ENCODE measurements around the gene WDR33. TPM values are rescaled to one million over a fixed set of nuclear protein-coding genes. Genes with fewer than 3 reads are reported as not detected.

Gene WDR33
- total RNA-seq, 2 donors from 2014 or later, result 41.8 to 48.6 TPM

- DNase-seq (ENCODE audit: low spot score), result no peak
- intact Hi-C loops (cut with DNase I), result no loop called here
These were observed 107.7 kb downstream of the WDR33 start for GRCh38 chr2:127703282-127703681.

- intact Hi-C loops (cut with DNase I), result no loop called here
- DNase-seq (ENCODE audit: low spot score), result no peak
These were observed 108.5 kb downstream of the WDR33 start for GRCh38 chr2:127702395-127703009.

GRCh38 chr2:127701651-127702394, 109.1 kb downstream of the WDR33 start:
- intact Hi-C loops (cut with DNase I), result no loop called here
- DNase-seq (ENCODE audit: low spot score), result peak; percentile 93

GRCh38 chr2:127701193-127701650, 109.7 kb downstream of the WDR33 start, which contains the start of gene SFT2D3:
Gene SFT2D3 (plus strand): TSS chr2:127701497. CDS start chr2:127701529, 32 bp downstream.
- intact Hi-C loops (cut with DNase I), result no loop called here
- peak; percentile 98 for DNase-seq (ENCODE audit: low spot score)

GRCh38 chr2:127700527-127701192, 110.3 kb downstream of the WDR33 start:
- DNase-seq (ENCODE audit: low spot score), result peak; percentile 89
- intact Hi-C loops (cut with DNase I), result no loop called here

- intact Hi-C loops (cut with DNase I), result loop anchor here in 1 of 2 donors (5.0 to 10.0 kb wide), 2 partner anchors 51 to 194 kb away; partner anchors contain the start of gene GPR17
- no peak for DNase-seq (ENCODE audit: low spot score)
These were observed 112.2 kb downstream of the WDR33 start for GRCh38 chr2:127698553-127699355.

- no peak for DNase-seq (ENCODE audit: low spot score)
- intact Hi-C loops (cut with DNase I), result loop anchor here in 1 of 2 donors (5.0 to 10.0 kb wide), 2 partner anchors 50 to 193 kb away; partner anchors contain the start of gene GPR17
These were observed 113.3 kb downstream of the WDR33 start for GRCh38 chr2:127697482-127698180.

GRCh38 chr2:127695491-127696472, 115.2 kb downstream of the WDR33 start:
- intact Hi-C loops (cut with DNase I), result loop anchor here in 1 of 2 donors (5.0 to 10.0 kb wide), 2 partner anchors 48 to 191 kb away; partner anchors contain the start of gene GPR17
- DNase-seq (ENCODE audit: low spot score), result peak; percentile 91

GRCh38 chr2:127694986-127695385, 116.0 kb downstream of the WDR33 start:
- DNase-seq (ENCODE audit: low spot score), result peak; percentile 84
- intact Hi-C loops (cut with DNase I), result loop anchor here in 1 of 2 donors (5.0 to 10.0 kb wide), 2 partner anchors 48 to 190 kb away; partner anchors contain the start of gene GPR17

- DNase-seq (ENCODE audit: low spot score), result no peak
- intact Hi-C loops (cut with DNase I), result loop anchor here in 1 of 2 donors (10.0 kb wide), 1 partner anchor 186 kb away; no protein-coding TSS in a partner anchor
These were observed 120.3 kb downstream of the WDR33 start for GRCh38 chr2:127690696-127691095.

- intact Hi-C loops (cut with DNase I), result no loop called here
- no peak for DNase-seq (ENCODE audit: low spot score)
These were observed 122.6 kb downstream of the WDR33 start for GRCh38 chr2:127688405-127688804.

GRCh38 chr2:127685410-127686080, 125.4 kb downstream of the WDR33 start:
- intact Hi-C loops (cut with DNase I), result no loop called here
- DNase-seq (ENCODE audit: low spot score), result no peak

- DNase-seq (ENCODE audit: low spot score), result no peak
- intact Hi-C loops (cut with DNase I), result no loop called here
These were observed 127.2 kb downstream of the WDR33 start for GRCh38 chr2:127683757-127684156.

GRCh38 chr2:127683056-127683455, 127.9 kb downstream of the WDR33 start:
- no peak for DNase-seq (ENCODE audit: low spot score)
- intact Hi-C loops (cut with DNase I), result no loop called here

GRCh38 chr2:127681976-127682857, 128.8 kb downstream of the WDR33 start:
- intact Hi-C loops (cut with DNase I), result no loop called here
- no peak for DNase-seq (ENCODE audit: low spot score)

Measured in posterior vena cava (tissue), 2 donors.